Activated CD4-positive, alpha-beta memory T cell treated with anti-CD3 and anti-CD28 coated beads for 36 hours (primary cell): Measurements from ENCODE around the gene MRGPRE. TPM values are rescaled to one million over a fixed set of nuclear protein-coding genes. Genes with fewer than 3 reads are reported as not detected.

Source experiments
- CTCF ChIA-PET: fragments of 350-600 bp; sonication (Branson Sonifier 250); formaldehyde crosslinking; loops from one replicate; lab custom pipeline; 2021; ENCODE audit warnings: antibody characterized with exemption, inconsistent platforms; lab: Charles Lee
- POLR2A ChIA-PET: fragments of 350-600 bp; sonication (Branson Sonifier 250); formaldehyde crosslinking; loops from one replicate; lab custom pipeline; 2021; ENCODE audit warnings: antibody characterized with exemption; lab: Charles Lee
- DNase-seq: peaks from one replicate; pipeline ENCODE4 v3.0.0-alpha.2; 2020
- H3K27ac Mint-ChIP-seq: one replicate; pipeline ENCODE4 v1.8.0; 2021; ENCODE audit warnings: mixed read lengths
- H3K27me3 Mint-ChIP-seq: one replicate; pipeline ENCODE4 v1.8.0; 2021; ENCODE audit warnings: mixed read lengths
- H3K36me3 Mint-ChIP-seq: one replicate; pipeline ENCODE4 v1.8.0; 2021; ENCODE audit warnings: mixed read lengths
- H3K4me1 Mint-ChIP-seq: one replicate; pipeline ENCODE4 v1.8.0; 2021; ENCODE audit warnings: low read depth, mixed read lengths
- H3K4me3 Mint-ChIP-seq: one replicate; pipeline ENCODE4 v1.8.0; 2021; ENCODE audit warnings: mild to moderate bottlenecking, mixed read lengths
- H3K9me3 Mint-ChIP-seq: one replicate; pipeline ENCODE4 v1.8.0; 2021; ENCODE audit warnings: mixed read lengths
- intact Hi-C: fragments of 100-400 bp; cut with micrococcal nuclease; formaldehyde crosslinking; loops from one replicate; pipeline ENCODE4 v1.15.1; 2023
- total RNA-seq, 2 experiments: library from RNA; stranded (reverse); gene quantifications; one replicate each; pipeline ENCODE4 v1.2.3, GENCODE V29; 2021

Gene MRGPRE
- total RNA-seq, 2 experiments from 2014 or later: not detected

GRCh38 chr11:3225159-3225758 lies 7.0 kb downstream of the MRGPRE start:
- ChIA-PET POLR2A (no interaction called here), CTCF (no interaction called here)
- H3K27ac Mint-ChIP-seq: no peak overlapping the region
- no peaks in the 10 kb centered on the region for H3K9me3 Mint-ChIP-seq
- H3K4me1 Mint-ChIP-seq: peaks cover 3% of the 10 kb centered on the region
- no peak overlapping the region for H3K4me3 Mint-ChIP-seq
- no peak for DNase-seq
- intact Hi-C loops: no loop called here
- peaks cover 9% of the 10 kb centered on the region for H3K27me3 Mint-ChIP-seq
- no peaks in the 10 kb centered on the region for H3K36me3 Mint-ChIP-seq

GRCh38 chr11:3224401-3225057 lies 7.7 kb downstream of the MRGPRE start:
- no peak overlapping the region for H3K4me3 Mint-ChIP-seq
- H3K36me3 Mint-ChIP-seq: no peaks in the 10 kb centered on the region
- intact Hi-C loops: no loop called here
- H3K4me1 Mint-ChIP-seq: peaks cover 3% of the 10 kb centered on the region
- no peak for DNase-seq
- ChIA-PET POLR2A (no interaction called here), CTCF (interaction anchor here (0.7 kb wide), 1 partner anchor 11 kb away, joined by 3 read pairs; no protein-coding TSS in a partner anchor)
- H3K27me3 Mint-ChIP-seq: peaks cover 9% of the 10 kb centered on the region
- no peaks in the 10 kb centered on the region for H3K9me3 Mint-ChIP-seq
- no peak overlapping the region for H3K27ac Mint-ChIP-seq

GRCh38 chr11:3223932-3224381 lies 8.3 kb downstream of the MRGPRE start:
- intact Hi-C loops: no loop called here
- Mint-ChIP-seq H3K9me3 (no peaks in the 10 kb centered on the region), H3K27ac (no peak overlapping the region), H3K36me3 (no peaks in the 10 kb centered on the region), H3K27me3 (peaks cover 9% of the 10 kb centered on the region), H3K4me3 (no peak overlapping the region), H3K4me1 (peaks cover 3% of the 10 kb centered on the region)
- ChIA-PET POLR2A (interaction anchor here (0.6 kb wide), 1 partner anchor 16 kb away, joined by 3 read pairs; no protein-coding TSS in a partner anchor), CTCF (interaction anchor here (0.7 kb wide), 1 partner anchor 11 kb away, joined by 3 read pairs; no protein-coding TSS in a partner anchor)
- no peak for DNase-seq

- Mint-ChIP-seq H3K4me1 (peaks cover 3% of the 10 kb centered on the region), H3K27ac (no peak overlapping the region), H3K9me3 (no peaks in the 10 kb centered on the region), H3K36me3 (no peaks in the 10 kb centered on the region), H3K27me3 (peaks cover 9% of the 10 kb centered on the region), H3K4me3 (no peak overlapping the region)
- ChIA-PET POLR2A (interaction anchor here (0.6 kb wide), 1 partner anchor 15 kb away, joined by 3 read pairs; no protein-coding TSS in a partner anchor), CTCF (interaction anchor here (1.2 kb wide), 1 partner anchor 185 kb away, joined by 3 read pairs; no protein-coding TSS in a partner anchor)
- intact Hi-C loops: no loop called here
- no peak for DNase-seq
These were observed 9.0 kb downstream of the MRGPRE start for GRCh38 chr11:3222941-3223915.

GRCh38 chr11:3222003-3222855 lies 10.0 kb downstream of the MRGPRE start:
- peaks cover 3% of the 10 kb centered on the region for H3K4me1 Mint-ChIP-seq
- no peaks in the 10 kb centered on the region for H3K36me3 Mint-ChIP-seq
- intact Hi-C loops: no loop called here
- CTCF ChIA-PET: interaction anchor here (0.9 to 1.2 kb wide), 2 partner anchors 186 to 187 kb away, joined by 3 read pairs; no protein-coding TSS in a partner anchor
- no peak for DNase-seq
- no peak overlapping the region for H3K27ac Mint-ChIP-seq
- POLR2A ChIA-PET: no interaction called here
- H3K27me3 Mint-ChIP-seq: peaks cover 8% of the 10 kb centered on the region
- H3K9me3 Mint-ChIP-seq: no peaks in the 10 kb centered on the region
- H3K4me3 Mint-ChIP-seq: no peak overlapping the region

GRCh38 chr11:3221408-3222002 lies 10.7 kb downstream of the MRGPRE start:
- Mint-ChIP-seq H3K4me1 (peaks cover 7% of the 10 kb centered on the region), H3K36me3 (no peaks in the 10 kb centered on the region), H3K27me3 (peaks cover 13% of the 10 kb centered on the region), H3K27ac (no peak overlapping the region), H3K4me3 (no peak overlapping the region), H3K9me3 (no peaks in the 10 kb centered on the region)
- CTCF ChIA-PET: interaction anchor here (0.9 to 1.1 kb wide), 2 partner anchors 15 to 187 kb away, joined by 3 read pairs; no protein-coding TSS in a partner anchor
- POLR2A ChIA-PET: no interaction called here
- no peak for DNase-seq
- intact Hi-C loops: no loop called here

- no peak for DNase-seq
- POLR2A ChIA-PET: no interaction called here
- peaks cover 17% of the 10 kb centered on the region for H3K27me3 Mint-ChIP-seq
- peaks cover 7% of the 10 kb centered on the region for H3K4me1 Mint-ChIP-seq
- H3K36me3 Mint-ChIP-seq: no peaks in the 10 kb centered on the region
- H3K4me3 Mint-ChIP-seq: no peak overlapping the region
- CTCF ChIA-PET: interaction anchor here (0.9 to 1.1 kb wide), 2 partner anchors 15 to 188 kb away, joined by 3 read pairs; no protein-coding TSS in a partner anchor
- no peak overlapping the region for H3K27ac Mint-ChIP-seq
- H3K9me3 Mint-ChIP-seq: no peaks in the 10 kb centered on the region
- intact Hi-C loops: no loop called here
These were observed 11.5 kb downstream of the MRGPRE start for GRCh38 chr11:3220521-3221407.

GRCh38 chr11:3220101-3220500 lies 12.1 kb downstream of the MRGPRE start:
- H3K27me3 Mint-ChIP-seq: peaks cover 21% of the 10 kb centered on the region
- CTCF ChIA-PET: no interaction called here
- H3K4me3 Mint-ChIP-seq: no peak overlapping the region
- POLR2A ChIA-PET: no interaction called here
- no peaks in the 10 kb centered on the region for H3K36me3 Mint-ChIP-seq
- intact Hi-C loops: no loop called here
- no peaks in the 10 kb centered on the region for H3K9me3 Mint-ChIP-seq
- H3K4me1 Mint-ChIP-seq: peaks cover 7% of the 10 kb centered on the region
- H3K27ac Mint-ChIP-seq: no peak overlapping the region
- no peak for DNase-seq

- Mint-ChIP-seq H3K36me3 (no peaks in the 10 kb centered on the region), H3K4me3 (no peak overlapping the region)
- CTCF ChIA-PET: no interaction called here
These were observed 12.8 kb downstream of the MRGPRE start for GRCh38 chr11:3219281-3219892.

More at GRCh38 chr11:3219281-3219892, 12.8 kb downstream of the MRGPRE start:
- H3K27ac Mint-ChIP-seq: no peak overlapping the region
- intact Hi-C loops: no loop called here
- H3K9me3 Mint-ChIP-seq: no peaks in the 10 kb centered on the region
- H3K4me1 Mint-ChIP-seq: peaks cover 7% of the 10 kb centered on the region
- DNase-seq: no peak
- peaks cover 20% of the 10 kb centered on the region for H3K27me3 Mint-ChIP-seq
- POLR2A ChIA-PET: no interaction called here
